Pancreas (tissue), 10 donors: Measurements from ENCODE around the gene LIMD2. TPM values are rescaled to one million over a fixed set of nuclear protein-coding genes. Genes with fewer than 3 reads are reported as not detected.

ENCODE experiments used
- ATAC-seq, 4 donors: fragments of 200-7000 bp; cut with Tn5 transposase; one replicate each; pipeline versions ENCODE4 v1.8.0 to v1.9.1; 2020; ENCODE audit warnings: mild to moderate bottlenecking in 4 of 4, moderate library complexity in 4 of 4
- DNase-seq, 6 donors: peaks; one replicate each; pipeline ENCODE4 v3.0.0-alpha.2; 2020
- FAIRE-seq: peaks from 2 replicates; lab custom pipeline; 2012; peaks lifted over from hg19 to GRCh38; lab: Jason Lieb, UNC
- H3K27ac ChIP-seq, 4 donors: fragments of 200-600 bp; sonication (generic); 1 replicate in 3 of 4; 2 replicates in 1 of 4; pipeline versions ENCODE4 v1.5.0 to v1.8.0; 2020
- H3K27me3 ChIP-seq, 4 donors: fragments of 200-600 bp; one replicate each; pipeline ENCODE4 v1.8.0; 2021
- H3K36me3 ChIP-seq, 3 donors: fragments of 200-600 bp; sonication (generic) in 1 of 3; one replicate each; pipeline versions ENCODE4 v1.5.0 to v1.8.0; 2020 to 2021
- H3K4me1 ChIP-seq, 3 donors: fragments of 200-600 bp; one replicate each; pipeline ENCODE4 v1.8.0; 2021
- H3K4me3 ChIP-seq, 4 donors: fragments of 200-600 bp; sonication (generic) in 2 of 4; one replicate each; pipeline versions ENCODE4 v1.5.0 to v1.8.0; 2020 to 2021
- H3K9me3 ChIP-seq, 4 donors: fragments of 200-600 bp; one replicate each; pipeline ENCODE4 v1.8.0; 2021
- WGBS, 2 donors: extraction: QIAGEN DNeasy Blood & Tissue Kit; methylation state at CpG; one replicate each; pipeline ENCODE4 v1.1.7; 2013; 5-methylcytosine and 5-hydroxymethylcytosine counted together
- intact Hi-C, 3 donors: fragments of 100-400 bp; cut with DNase I; formaldehyde crosslinking; loops; one replicate each; pipeline versions ENCODE4 v1.11.1 to v1.14.2; 2022
- polyA plus RNA-seq, 2 donors: library from polyadenylated mRNA; stranded (reverse); fragments of 200-250 nt; gene quantifications; one replicate each; pipeline ENCODE4 v1.2.3, GENCODE V29; 2013
- total RNA-seq, 6 donors: library from RNA; stranded (reverse); fragmentation: NEBNext Ultra II Directional in 4 of 6; extraction: Animal tissue kit (Norgen Biotek cat#: 25700) in 4 of 6; gene quantifications; one replicate each; pipeline versions ENCODE4 v1.2.1 to v1.2.4, GENCODE V29; 2021 to 2023
- TF ChIP-seq, protein P1 (sequence below), 4 donors: fragments of 200-600 bp; sonication (generic) in 3 of 4; IDR thresholded peaks; one replicate each; pipeline versions ENCODE4 v1.5.0 to v1.8.0; 2021; ENCODE audit warnings: antibody characterized with exemption in 4 of 4
- donor health status: healthy with polysubstance abuse.
- donor health status: DM: no; HTN: no; CAD: no; lungs with moderate emphysema.
- donor health status: DM: no; HTN: no; CAD: no.
- donor health status: control.
- donor health status: control.
- donor health status: Bipolar disorder and iron deficiency.
- donor health status: DM: yes; HTN: yes; CAD: no.
- donor health status: DM: no; HTN: no; CAD: no.
- donor health status: DM: no; HTN: no; CAD: no.
- donor health status: DM: yes; HTN: yes; CAD: no.

Gene LIMD2
- total and polyA plus RNA-seq, 8 donors = 1.4 to 16.6 (median 5.7) TPM

DNA sequence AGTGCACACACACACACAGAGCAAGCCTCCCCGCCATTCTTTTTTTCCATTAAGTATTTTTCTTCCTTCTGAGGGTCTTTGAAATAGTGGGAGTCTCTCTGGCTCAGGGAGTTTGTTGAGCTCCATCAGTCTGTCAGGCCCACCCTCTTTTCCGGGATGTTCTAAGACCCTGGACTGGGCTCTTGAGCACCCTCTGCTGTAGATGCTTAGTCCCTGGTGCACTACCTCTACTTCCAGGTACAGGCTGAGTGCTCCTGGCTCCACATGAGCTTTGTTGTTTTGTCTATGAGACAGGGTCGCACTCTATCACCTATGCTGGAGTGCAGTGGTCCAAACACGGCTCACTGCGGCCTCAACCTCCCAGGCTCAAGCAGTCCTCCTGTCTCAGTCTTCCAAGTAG lies 20.7 kb downstream of the LIMD2 start:
- WGBS, 2 donors = 95 to 97% methylated on average over 5 of the region's 5 CpGs
- H3K4me3 ChIP-seq = no peak overlapping the region
- intact Hi-C loops = no loop called here
- FAIRE-seq = no peak
- no peaks in the 10 kb centered on the region for H3K27me3 ChIP-seq
- ATAC-seq = no peak
- no peaks in the 10 kb centered on the region for H3K9me3 ChIP-seq
- TF ChIP-seq, protein P1, sequence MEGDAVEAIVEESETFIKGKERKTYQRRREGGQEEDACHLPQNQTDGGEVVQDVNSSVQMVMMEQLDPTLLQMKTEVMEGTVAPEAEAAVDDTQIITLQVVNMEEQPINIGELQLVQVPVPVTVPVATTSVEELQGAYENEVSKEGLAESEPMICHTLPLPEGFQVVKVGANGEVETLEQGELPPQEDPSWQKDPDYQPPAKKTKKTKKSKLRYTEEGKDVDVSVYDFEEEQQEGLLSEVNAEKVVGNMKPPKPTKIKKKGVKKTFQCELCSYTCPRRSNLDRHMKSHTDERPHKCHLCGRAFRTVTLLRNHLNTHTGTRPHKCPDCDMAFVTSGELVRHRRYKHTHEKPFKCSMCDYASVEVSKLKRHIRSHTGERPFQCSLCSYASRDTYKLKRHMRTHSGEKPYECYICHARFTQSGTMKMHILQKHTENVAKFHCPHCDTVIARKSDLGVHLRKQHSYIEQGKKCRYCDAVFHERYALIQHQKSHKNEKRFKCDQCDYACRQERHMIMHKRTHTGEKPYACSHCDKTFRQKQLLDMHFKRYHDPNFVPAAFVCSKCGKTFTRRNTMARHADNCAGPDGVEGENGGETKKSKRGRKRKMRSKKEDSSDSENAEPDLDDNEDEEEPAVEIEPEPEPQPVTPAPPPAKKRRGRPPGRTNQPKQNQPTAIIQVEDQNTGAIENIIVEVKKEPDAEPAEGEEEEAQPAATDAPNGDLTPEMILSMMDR (IDR thresholded peaks at IDR 0.05) = no peak
- H3K27ac ChIP-seq = no peak overlapping the region
- H3K36me3 ChIP-seq = no peaks in the 10 kb centered on the region
- no peak for DNase-seq
- H3K4me1 ChIP-seq = peaks cover 15 to 24% (median 23%) of the 10 kb centered on the region in 3 donors

DNA sequence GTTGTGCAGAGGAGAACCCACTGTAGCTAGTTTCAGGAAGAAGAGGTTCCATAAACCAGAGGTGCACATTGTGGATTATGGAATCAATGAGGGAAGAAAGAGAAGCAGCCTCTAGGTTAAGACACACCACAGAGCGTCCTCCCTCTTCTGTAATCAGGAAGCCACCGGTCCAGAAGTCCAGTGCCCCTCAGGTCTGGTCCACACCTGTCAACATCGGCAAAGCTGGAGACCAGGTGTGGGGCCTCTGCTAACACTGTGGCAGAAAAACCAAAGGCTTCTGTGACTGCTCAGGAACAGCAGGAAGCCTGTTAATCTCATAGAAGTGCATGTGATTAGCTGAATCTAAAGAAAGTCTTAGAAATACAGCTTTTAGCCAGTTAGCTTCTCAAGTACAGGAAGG lies 23.3 kb downstream of the LIMD2 start:
- FAIRE-seq (no peak), DNase-seq (no peak), ATAC-seq (peak in 3 of 4 donors; percentile 4 to 6 (median 5))
- H3K4me1 ChIP-seq = peaks cover 15 to 24% (median 23%) of the 10 kb centered on the region in 3 donors
- TF ChIP-seq, protein P1 (IDR thresholded peaks at IDR 0.05) = no peak
- H3K27ac ChIP-seq = peak overlapping the region in 3 of 4 donors; percentile 67 to 88 (median 84)
- H3K27me3 ChIP-seq = no peaks in the 10 kb centered on the region
- WGBS, 2 donors = 52 to 54% methylated on average over 3 of the region's 3 CpGs
- intact Hi-C loops = no loop called here
- no peaks in the 10 kb centered on the region for H3K9me3 ChIP-seq
- no peaks in the 10 kb centered on the region for H3K36me3 ChIP-seq
- H3K4me3 ChIP-seq = no peak overlapping the region

DNA sequence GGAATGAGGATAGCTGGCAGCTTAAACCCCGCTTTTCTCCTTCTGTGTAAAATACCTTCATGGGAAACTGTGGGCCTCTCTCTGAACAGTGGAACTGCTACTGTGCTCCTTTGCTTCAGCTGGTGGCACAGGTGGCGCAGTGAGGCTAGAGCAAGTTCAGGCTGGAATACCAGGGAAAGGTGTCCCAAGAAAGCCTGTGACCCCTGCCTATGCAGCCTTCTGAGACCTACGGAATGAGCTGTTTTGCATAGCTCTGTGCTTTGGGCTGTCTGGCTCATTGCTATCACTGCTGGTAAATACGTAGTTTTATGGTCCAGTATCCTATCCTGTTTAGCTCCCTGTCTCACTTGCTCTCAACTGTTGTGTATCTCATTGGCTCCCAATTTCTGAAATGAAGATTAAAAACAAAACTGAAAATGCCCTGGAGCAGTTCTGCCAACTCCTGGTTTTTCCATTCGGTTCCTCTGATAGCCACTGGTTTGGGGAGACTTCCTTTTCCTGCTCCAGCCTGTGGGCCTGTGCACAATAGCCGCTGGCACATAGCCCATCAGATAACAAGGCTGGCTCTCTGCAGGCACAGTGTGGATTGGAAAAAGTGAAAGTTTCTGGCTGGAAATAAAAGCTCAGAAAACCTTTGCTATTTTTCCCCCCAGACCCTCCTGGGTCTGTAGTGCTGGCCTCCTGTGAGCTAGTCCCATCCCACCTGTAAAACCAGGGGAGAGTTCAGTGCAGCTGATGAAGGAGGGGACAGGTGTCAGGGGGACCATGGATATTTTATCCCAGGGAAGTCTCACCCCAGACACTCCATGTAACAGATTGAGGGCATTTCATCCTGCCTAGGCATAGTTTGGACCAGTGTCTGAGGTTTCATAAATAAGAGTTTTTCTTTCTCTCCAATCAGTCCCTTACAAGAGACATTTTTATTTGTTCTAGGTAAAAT lies 24.0 kb downstream of the LIMD2 start:
- FAIRE-seq (no peak), ATAC-seq (peak; percentile 97 to 99 (median 98)), DNase-seq (peak; percentile 82 to 93 (median 90))
- Histone ChIP-seq H3K27me3 (no peaks in the 10 kb centered on the region), H3K36me3 (no peaks in the 10 kb centered on the region), H3K9me3 (no peaks in the 10 kb centered on the region), H3K27ac (peak overlapping the region; percentile 67 to 88 (median 78)), H3K4me1 (peaks cover 15 to 24% (median 23%) of the 10 kb centered on the region in 3 donors), H3K4me3 (peak overlapping the region in 2 of 4 donors; percentile 4 to 11)
- TF ChIP-seq, protein P1 (IDR thresholded peaks at IDR 0.05) = no peak
- 26 to 31% methylated on average over 6 of the region's 6 CpGs for WGBS, 2 donors
- intact Hi-C loops = no loop called here

DNA sequence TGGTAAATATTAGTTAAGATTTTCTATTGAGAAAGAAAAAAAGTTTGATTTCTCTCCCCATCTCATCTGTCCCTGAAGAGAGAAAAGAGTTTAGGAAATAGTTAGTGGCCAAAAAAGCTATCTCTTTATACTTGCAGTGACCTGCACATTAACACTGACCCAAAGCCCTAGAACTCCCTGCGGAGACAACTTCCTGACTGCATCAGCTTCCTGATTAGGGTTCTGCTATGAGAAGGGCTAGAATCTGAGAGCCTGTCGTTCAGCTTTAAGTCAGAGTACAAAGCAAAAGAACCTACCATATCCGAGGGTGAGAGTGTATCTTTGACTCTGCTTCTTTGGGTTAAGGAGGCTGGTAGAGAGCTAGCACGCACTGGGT lies 24.7 kb downstream of the LIMD2 start:
- H3K9me3 ChIP-seq = no peaks in the 10 kb centered on the region
- 24 to 27% methylated on average over 4 of the region's 4 CpGs for WGBS, 2 donors
- H3K4me3 ChIP-seq = no peak overlapping the region
- H3K36me3 ChIP-seq = no peaks in the 10 kb centered on the region
- DNase-seq (no peak), ATAC-seq (peak; percentile 19 to 67 (median 42)), FAIRE-seq (no peak)
- peaks cover 15 to 24% (median 23%) of the 10 kb centered on the region in 3 donors for H3K4me1 ChIP-seq
- H3K27me3 ChIP-seq = no peaks in the 10 kb centered on the region
- TF ChIP-seq, protein P1 (IDR thresholded peaks at IDR 0.05) = no peak
- intact Hi-C loops = no loop called here
- H3K27ac ChIP-seq = peak overlapping the region; percentile 67 to 88 (median 78)
